ENCODE results near the gene FRMD1. TPM values are rescaled to one million over a fixed set of nuclear protein-coding genes. Genes with fewer than 3 reads are reported as not detected.
A peak's percentile ranks its signal among the peaks of the same experiment; 100 is the strongest.

FRMD1 gene
- total and polyA plus RNA-seq, 8 donors: 0.02 to 0.15 TPM; not detected in 6

DNA sequence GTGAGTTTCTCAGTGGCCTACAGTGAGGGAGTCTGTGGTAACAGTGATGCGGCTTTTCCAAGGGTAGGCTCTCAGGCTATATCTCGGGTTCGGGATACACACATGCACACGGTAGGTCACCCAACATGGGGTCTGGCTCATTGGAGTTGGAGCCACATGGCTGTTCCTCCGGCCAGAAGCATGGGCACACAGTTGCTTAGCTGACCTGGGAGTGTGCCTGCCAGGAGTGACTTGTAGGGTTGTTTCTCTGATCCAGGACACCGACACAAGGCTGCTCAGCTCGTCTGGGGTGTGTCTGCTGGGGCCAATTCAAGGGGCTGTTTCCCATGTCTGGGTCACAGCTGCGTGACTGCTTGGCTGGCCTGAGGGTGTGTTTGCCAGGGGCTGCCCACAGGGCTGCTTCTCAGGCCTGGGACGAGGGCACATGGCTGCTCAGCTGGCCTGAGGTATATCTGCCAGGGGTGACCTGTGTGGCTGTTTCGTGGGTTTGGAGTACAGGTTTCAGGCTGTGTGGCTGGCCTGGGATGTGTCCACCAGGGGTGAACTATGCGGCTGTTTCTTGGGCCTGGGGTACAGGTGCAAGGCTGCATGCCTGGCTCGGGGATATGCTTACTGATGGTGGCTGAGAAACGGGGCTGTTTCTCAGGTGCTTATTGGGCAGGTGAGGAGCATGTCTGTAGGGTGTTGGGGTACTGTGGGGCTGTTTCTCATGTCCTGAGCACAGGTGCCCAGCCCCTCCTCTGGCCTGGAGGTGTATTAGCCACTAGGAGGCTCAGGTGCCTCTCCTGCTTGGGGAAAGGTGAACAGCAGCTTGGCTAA, 66.4 kb downstream of the FRMD1 start:
- TF ChIP-seq, protein P1, sequence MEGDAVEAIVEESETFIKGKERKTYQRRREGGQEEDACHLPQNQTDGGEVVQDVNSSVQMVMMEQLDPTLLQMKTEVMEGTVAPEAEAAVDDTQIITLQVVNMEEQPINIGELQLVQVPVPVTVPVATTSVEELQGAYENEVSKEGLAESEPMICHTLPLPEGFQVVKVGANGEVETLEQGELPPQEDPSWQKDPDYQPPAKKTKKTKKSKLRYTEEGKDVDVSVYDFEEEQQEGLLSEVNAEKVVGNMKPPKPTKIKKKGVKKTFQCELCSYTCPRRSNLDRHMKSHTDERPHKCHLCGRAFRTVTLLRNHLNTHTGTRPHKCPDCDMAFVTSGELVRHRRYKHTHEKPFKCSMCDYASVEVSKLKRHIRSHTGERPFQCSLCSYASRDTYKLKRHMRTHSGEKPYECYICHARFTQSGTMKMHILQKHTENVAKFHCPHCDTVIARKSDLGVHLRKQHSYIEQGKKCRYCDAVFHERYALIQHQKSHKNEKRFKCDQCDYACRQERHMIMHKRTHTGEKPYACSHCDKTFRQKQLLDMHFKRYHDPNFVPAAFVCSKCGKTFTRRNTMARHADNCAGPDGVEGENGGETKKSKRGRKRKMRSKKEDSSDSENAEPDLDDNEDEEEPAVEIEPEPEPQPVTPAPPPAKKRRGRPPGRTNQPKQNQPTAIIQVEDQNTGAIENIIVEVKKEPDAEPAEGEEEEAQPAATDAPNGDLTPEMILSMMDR (IDR thresholded peaks at IDR 0.05): no peak
- H3K27me3 ChIP-seq: no peaks in the 10 kb centered on the region
- intact Hi-C loops (cut with DNase I): no loop called here
- no peak overlapping the region for H3K4me3 ChIP-seq
- ATAC-seq (no peak), FAIRE-seq (no peak), DNase-seq (peak in 1 of 6 donors; percentile 7)
- no peak overlapping the region for H3K27ac ChIP-seq
- WGBS, 2 donors: 79 to 91% methylated on average over 13 of the region's 13 CpGs
- H3K9me3 ChIP-seq: no peaks in the 10 kb centered on the region
- H3K4me1 ChIP-seq: no peaks in the 10 kb centered on the region
- H3K36me3 ChIP-seq: no peaks in the 10 kb centered on the region

DNA sequence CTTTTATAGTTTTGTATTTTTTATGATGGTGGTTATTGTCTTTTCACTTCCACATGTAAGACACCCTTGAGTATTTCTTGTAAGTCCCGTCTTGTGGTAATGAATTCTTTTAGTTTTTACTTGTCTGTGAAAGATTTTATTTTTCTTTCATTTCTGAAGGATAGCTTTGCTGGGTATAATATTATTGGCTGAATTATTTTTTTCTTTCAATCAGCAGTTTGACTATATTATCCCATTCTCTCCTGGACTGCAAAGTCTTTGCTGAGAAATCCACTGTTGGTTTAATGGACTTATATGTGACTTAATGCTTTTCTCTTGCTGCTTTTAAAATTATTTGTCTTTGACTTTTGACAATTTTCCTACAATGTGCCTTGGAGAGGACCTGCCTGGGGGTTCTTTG, 67.7 kb downstream of the FRMD1 start:
- TF ChIP-seq, protein P1 (IDR thresholded peaks at IDR 0.05): no peak
- 77 to 92% methylated on average over 1 of the region's 1 CpG for WGBS, 2 donors
- no peaks in the 10 kb centered on the region for H3K4me1 ChIP-seq
- H3K27ac ChIP-seq: no peak overlapping the region
- H3K27me3 ChIP-seq: no peaks in the 10 kb centered on the region
- ATAC-seq (no peak), DNase-seq (no peak), FAIRE-seq (no peak)
- intact Hi-C loops (cut with DNase I): no loop called here
- H3K36me3 ChIP-seq: no peaks in the 10 kb centered on the region
- H3K4me3 ChIP-seq: no peak overlapping the region
- no peaks in the 10 kb centered on the region for H3K9me3 ChIP-seq

- Histone ChIP-seq H3K9me3 (no peaks in the 10 kb centered on the region), H3K27ac (no peak overlapping the region), H3K27me3 (no peaks in the 10 kb centered on the region), H3K4me3 (no peak overlapping the region), H3K36me3 (no peaks in the 10 kb centered on the region), H3K4me1 (no peaks in the 10 kb centered on the region)
- intact Hi-C loops (cut with DNase I): no loop called here
- ATAC-seq (no peak), FAIRE-seq (no peak), DNase-seq (no peak)
- 76% methylated on average over 3 of the region's 3 CpGs for WGBS, 2 donors
- TF ChIP-seq, protein P1 (IDR thresholded peaks at IDR 0.05): no peak
These were observed 69.7 kb downstream of the FRMD1 start for GRCh38 chr6:168009331-168009730.

GRCh38 chr6:168007592-168008338, 71.2 kb downstream of the FRMD1 start:
- Histone ChIP-seq H3K27me3 (no peaks in the 10 kb centered on the region), H3K9me3 (no peaks in the 10 kb centered on the region), H3K4me3 (no peak overlapping the region), H3K4me1 (no peaks in the 10 kb centered on the region), H3K36me3 (no peaks in the 10 kb centered on the region), H3K27ac (peak overlapping the region in 3 of 4 donors; percentile 6 to 57 (median 44))
- ATAC-seq (peak in 3 of 4 donors; percentile 68 to 92 (median 89)), FAIRE-seq (no peak), DNase-seq (peak in 2 of 6 donors; percentile 35 to 48)
- TF ChIP-seq, protein P1 (IDR thresholded peaks at IDR 0.05): no peak
- WGBS, 2 donors: 49 to 62% methylated on average over 3 of the region's 3 CpGs
- intact Hi-C loops (cut with DNase I): no loop called here

Measured in pancreas (tissue), 10 donors.